HG03520 (cell line): ENCODE results near the gene CDC42.
"Not testable (repeated sequence)": the region's sequence is repeated elsewhere in the genome, so short reads cannot be mapped to it uniquely, and the experiment has no call there.

ENCODE experiments used
- ATAC-seq: cut with Tn5 transposase; IDR thresholded peaks from one replicate; pipeline ENCODE4 v1.9.1; 2021; ENCODE audit warnings: mild to moderate bottlenecking, moderate library complexity; ENCODE audit not compliant: unreplicated experiment

CDC42 gene

DNA sequence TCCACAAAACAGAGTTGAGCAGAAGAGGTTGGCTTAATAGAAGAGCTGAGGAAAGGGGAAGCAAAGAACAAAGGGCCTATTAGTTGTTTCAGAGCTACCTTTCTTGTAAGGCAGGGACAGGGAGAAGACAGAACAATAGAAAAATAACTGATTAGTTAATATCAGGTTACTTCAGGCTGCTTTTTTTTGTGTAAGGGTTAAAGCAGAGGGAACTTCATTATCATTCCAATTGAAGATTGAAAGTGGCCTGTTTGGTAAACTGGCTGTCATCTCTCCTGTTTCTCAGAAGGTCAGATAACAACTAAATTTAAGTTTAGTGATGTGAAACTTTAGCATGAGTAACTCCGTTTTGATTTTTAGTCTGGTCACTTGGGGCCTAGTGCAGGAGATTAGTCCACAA is 22.3 kb downstream of the CDC42 start:
- ATAC-seq = no peak

DNA sequence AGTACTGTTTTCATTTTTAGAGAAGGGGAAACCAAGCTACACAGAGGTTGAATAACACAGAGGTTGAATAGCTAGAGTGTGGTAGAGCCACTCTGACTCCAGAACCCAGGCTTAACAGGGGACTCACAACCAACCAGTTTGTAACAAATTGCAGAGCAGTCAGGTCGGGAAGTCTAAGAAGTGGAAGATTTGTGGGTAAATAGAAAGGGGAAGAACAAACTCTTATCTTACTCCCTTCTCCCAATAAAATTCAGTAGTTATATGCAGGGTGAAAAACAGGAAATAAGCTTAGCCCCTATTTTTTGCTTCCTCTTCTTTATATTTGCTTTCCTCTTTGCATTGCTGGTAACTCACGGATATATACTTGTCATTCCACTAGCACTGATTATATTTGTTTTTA is 23.2 kb downstream of the CDC42 start:
- no peak for ATAC-seq

DNA sequence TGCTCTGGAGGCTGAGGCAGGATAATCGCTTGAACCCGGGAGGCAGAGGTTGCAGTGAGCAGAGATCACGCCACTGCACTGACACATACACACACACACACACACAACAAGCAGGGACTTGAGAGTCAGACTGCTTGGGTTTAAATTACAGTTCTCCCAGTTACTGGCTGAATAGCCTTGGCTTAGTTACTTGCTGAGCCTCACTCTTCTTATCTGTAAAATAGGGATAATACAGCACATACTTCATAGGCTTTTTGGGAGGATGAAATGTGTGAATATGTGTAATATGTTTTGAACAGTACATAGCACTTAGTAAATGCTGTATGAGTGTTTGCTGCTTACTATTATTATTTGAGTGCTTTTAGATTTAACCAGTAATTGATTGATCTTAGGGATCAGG is 23.8 kb downstream of the CDC42 start:
- ATAC-seq = no peak

DNA sequence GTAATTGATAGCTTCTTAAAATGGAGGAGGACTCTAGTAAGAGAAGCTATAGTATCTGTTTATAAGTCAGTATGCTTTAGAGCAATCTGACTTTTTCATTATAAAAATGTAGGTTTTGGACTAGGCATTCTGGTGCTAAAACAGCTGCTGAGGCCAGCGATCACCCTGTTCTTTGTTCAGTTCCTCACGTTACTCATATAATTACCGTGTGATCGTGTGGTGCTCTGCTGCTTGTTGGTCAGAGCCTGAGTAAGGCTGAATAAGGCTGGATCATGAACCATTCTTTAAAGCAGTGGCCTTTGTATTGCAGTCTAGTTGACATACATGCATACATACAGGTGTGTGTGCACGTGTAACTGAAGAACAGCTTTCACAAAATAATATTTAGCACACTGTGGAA is 25.2 kb downstream of the CDC42 start:
- no peak for ATAC-seq

DNA sequence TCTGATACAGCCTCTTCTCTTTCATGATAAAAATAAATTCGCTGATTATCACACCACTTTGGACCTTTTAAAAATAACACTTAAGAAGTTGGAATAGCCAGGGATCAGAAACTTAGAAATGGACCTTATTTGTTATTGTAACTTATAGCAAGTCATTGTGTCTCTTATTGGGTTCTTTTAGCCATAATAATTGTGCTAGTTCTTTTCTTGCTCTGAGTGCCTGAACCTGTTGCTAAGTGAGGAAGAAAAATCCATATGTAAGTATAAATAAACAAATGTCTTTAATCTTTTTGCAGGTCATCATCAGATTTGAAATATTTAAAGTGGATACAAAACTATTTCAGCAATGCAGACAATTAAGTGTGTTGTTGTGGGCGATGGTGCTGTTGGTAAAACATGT is 25.6 kb downstream of the CDC42 start:
- ATAC-seq = no peak

DNA sequence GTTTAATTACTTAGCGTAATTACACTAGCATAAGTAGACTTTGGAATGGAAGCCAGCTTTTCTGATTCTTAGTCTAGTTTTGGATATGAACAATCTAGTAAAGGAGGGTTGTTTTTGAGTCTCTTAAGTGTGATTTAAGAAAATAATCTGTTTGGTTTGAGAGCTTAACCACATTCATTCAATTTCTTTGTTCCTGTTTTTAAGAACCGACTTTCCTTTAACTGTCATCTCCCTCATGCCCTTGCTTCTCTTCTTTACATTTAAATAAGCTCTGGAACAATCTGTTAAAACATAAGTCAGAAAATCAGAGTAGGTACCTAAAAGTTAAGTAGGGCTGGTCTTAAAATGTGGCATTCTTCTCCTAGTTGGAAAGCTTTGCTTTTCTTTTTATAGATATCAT is 27.7 kb downstream of the CDC42 start:
- no peak for ATAC-seq

DNA sequence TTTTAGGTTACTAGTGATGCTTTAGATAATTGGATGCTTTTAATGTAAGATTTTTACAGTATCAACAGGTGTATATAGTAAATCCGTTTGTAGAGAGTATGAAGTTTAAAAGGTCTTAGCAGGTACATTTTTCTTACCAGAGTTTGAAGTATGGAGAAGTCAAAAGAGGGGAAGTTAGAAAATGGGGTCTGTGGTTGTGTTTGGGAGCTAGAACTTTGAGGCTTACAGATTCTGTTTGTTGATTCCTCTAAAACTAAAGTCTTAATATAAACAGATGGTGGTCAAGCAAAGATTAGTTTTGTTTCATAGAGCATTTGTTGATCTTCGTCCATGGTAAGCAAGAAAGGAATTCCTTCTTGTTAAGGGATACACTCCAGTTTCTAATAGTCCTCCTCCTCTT is 35.8 kb downstream of the CDC42 start:
- no peak for ATAC-seq

DNA sequence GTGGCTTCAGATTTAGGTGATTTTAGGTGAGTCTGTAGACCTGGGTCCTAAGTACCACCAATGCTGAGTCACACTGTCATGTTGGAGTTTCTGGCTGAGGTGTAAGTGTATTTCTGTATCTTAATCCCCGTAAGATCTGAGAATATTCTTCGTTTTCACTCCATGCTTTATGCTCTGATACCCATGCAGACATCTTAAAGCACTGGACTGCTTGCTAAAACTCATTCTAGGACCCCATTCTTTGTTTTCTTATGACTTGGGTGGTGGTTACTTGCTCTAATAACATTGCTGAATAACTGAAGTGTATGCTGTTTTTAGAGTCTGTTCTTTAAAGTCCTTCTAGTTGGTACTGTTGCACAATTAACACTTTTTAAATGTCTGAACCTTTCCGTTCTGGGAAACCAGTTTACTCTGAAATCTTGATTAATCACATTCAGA is 36.6 kb downstream of the CDC42 start:
- ATAC-seq = no peak

DNA sequence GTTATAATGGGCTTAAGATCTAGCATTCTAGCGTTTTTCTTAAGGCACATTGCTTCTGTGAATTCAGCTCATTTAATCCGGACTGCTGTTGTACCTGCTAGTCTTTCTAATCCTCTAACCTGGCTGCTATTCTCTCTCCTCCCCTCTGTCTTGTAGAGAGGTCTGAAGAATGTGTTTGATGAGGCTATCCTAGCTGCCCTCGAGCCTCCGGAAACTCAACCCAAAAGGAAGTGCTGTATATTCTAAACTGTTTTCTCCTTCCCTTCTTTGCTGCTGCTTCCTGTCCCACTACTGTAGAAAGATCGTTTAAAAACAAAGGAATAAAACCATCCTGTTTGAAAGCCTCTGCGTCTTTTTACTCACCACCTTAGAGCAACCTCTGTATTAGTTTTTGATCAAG is 37.3 kb downstream of the CDC42 start:
- no peak for ATAC-seq

DNA sequence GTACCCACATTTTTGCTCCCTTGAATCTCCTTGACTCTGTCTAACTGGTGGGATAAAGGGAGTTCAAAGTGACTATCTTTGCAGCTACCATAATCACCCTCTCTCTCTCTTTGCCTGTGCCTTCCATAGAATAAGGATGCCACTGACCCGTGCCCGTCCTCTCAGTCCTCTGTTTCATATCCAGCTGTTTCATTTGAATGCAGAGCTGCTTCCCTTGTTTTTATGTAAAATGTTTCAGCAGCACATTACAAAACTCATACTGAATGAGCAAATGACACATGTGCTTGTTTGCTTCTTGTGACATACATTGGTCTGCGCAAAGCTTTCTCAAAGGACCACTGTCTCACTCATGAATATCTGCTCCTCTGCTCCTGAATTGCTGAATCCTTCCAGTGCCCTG is 38.4 kb downstream of the CDC42 start:
- ATAC-seq = no peak

DNA sequence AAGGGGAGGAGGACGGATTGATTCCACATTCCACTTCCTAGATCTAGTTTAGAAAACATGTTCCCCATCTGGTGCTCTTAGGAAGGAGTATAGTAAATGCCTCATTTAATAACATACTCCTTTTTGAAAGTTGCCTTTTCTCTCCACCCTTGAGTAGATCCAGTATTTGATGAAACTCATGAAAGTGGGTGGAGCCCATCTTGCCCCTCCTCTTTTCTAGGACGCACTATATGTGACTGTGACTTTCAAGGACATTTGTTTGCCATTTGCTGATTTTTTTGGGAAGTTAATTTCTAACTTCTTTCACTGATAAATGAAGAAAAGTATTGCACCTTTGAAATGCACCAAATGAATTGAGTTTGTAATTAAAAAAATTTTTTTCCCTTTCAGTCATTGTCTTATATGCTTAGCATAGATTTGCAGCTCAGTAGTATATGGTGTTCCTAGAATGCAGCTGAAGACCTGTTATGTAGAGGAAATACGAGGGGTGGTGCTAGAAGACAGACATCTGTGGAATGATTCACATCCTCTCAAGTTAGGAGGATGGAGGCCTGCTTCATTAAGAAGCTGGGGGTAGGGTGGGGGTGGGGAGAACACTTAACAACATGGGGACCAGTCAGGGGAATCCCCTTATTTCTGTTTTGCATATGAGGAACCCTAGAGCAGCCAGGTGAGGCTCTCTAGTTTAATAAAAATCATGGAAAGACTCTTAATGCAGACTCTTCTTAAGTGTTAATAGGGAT is 39.7 kb downstream of the CDC42 start:
- ATAC-seq = not testable (repeated sequence)

DNA sequence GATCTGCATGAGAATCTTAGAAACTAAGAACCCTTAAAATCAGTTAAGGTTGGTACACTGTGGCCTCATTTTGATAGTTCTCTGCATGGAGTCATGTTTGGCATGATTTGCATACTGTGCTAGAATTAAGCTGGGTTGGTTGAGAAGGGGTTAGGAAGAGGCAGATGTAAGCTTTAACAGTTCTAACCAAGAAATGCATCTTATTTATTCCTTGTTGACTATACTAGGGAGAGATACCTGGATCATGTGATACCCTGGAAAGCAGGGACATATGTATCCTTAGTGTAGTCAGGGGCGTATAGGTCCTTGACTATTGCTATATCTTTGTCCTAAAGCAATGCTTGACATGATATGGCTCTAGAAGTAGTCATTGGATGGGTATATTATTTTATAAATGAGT is 41.0 kb downstream of the CDC42 start:
- ATAC-seq = no peak

DNA sequence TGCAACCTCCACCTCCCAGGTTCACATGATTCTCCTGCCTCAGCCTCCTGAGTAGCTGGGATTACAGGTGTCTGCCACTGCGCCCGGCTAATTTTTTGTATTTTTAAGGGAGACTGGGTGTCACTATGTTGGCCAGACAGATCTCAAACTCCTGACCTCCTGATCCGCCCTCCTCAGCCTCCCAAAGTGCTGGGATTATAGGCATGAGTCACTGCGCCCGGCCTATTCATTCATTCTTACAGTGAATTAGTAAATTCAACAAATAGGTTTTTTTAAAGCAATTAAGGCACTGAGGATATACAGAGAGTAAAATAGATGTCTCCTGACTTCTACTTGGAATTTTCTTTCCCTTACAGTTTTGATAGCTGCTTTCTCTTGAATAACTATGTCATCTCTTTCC is 43.5 kb downstream of the CDC42 start:
- ATAC-seq = no peak

DNA sequence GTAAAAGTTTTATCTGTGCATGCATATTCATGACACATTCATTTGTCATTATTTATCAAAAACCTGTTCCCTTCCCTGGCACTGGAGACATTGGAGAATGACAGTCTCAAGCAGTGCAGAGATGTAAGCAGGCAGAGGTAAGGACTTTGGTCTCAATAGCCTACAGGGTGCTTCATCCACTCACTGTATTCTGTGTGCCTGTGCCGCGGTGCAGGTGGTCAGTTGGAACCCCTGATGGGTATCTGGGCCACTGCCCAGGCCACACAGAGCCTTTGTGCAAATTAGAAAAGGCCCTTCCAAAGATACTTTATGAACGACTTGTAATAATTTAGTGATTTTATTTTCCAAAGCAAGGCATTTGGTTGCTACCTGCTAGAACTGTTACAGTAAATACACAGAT is 44.0 kb downstream of the CDC42 start:
- no peak for ATAC-seq

DNA sequence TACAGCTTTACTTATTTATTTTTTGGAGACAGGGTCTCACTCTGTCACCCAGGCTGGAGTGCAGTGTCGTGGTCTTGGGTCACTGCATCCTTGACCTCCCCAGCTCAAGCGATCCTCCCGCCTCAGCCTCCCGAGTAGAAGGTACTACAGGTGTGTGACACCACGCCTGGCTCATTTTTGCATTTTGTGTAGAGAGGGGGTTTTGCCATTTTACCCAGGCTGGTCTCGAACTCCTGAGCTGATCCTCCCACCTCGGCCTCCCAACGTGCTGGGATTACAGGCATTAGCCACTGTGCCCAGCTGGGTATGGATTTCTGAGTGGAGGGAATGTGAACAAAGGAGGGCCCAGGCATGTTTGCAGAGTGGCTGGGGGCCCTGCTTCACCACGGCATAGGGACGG is 46.2 kb downstream of the CDC42 start:
- no peak for ATAC-seq

DNA sequence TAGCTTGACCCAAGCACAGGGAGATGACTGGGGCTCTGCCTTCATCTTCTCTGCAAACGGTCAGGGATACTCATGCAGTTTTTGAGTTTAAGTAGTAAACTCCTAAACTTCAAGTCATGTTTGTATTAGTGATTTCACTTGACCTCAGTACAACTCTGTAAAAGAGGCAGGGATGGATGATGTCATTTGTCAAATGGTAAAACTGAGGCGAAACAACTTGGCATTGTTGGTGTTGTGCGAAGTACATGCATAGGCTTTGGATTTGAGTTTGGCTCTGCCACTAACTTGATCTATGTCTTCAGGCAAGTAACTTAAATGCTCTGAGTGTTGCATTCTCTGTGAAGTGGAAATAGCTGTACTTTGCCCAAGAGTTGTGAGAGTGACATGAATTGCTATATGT is 47.7 kb downstream of the CDC42 start:
- no peak for ATAC-seq

DNA sequence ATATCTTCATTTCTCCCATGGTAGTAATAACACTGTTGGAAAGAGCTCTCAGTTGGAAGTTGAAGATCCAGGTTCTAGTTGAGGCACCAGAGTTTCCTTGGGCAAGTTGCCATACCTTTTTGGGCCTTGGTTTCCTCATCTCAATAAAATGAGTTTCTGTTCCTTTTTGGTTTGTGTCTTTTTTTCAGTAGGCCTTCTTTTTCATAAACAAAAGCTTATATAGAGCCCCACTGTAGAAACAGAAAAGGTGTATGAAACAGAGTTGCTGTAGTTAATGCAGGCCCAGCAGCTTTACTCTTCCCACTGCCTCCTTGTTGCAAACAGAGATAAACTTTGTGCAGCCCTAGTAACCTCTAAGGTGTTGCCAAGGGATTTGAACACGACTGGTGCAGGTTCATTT is 48.7 kb downstream of the CDC42 start:
- ATAC-seq = no peak

DNA sequence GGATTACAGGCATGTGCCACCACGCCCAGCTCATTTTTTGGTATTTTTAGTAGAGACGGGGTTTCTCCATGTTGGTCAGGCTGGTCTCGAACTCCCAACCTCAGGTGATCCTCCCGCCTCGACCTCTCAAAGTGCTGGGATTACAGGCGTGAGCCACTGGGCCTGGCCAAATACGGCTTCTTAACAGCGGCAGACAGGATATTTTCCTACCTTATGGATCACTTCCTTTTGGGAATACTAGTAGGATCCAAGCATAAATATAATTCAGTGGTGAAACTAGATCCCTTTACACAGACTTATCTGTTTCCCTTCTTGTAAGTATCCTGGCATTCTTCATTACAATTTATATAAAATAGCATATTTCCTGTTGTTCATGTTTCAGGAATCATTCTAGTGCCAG is 49.5 kb downstream of the CDC42 start:
- no peak for ATAC-seq

DNA sequence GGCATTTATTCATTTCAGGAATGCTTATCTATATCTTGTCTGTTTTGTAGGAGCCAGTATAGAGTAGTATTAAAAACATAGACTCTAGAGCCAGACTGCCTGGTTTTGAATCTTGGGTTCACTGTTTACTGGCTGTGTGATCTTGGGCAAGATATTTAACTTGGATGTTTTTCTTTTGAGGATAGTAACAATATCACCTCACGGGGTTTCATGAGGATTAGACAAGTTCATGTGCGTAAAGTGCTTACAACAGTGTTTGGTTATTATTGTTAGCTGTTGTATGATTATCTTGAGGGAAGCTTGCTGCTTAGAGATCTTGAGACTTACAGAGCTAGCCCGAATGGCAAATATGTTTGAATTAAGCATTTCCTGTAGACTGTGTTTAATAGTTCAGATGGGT is 50.2 kb downstream of the CDC42 start:
- ATAC-seq = no peak

DNA sequence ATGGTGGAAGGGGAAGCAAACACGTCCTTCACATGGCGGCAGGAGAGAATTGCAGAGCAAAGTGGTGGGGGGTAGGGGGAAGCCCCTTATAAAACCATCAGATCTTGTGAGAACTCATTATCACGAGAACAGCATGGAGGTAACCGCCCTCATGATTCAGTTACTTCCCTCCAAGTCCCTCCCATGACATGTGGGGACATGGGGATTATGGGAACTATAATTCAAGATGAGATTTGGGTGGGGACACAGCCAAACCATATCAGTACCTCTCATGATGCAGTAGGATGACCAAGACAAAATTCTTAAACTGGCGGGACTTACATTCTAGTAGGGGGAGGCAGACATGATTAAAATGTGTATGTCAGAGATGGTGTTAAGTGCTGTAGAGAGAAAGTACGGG is 51.6 kb downstream of the CDC42 start:
- ATAC-seq = no peak

DNA sequence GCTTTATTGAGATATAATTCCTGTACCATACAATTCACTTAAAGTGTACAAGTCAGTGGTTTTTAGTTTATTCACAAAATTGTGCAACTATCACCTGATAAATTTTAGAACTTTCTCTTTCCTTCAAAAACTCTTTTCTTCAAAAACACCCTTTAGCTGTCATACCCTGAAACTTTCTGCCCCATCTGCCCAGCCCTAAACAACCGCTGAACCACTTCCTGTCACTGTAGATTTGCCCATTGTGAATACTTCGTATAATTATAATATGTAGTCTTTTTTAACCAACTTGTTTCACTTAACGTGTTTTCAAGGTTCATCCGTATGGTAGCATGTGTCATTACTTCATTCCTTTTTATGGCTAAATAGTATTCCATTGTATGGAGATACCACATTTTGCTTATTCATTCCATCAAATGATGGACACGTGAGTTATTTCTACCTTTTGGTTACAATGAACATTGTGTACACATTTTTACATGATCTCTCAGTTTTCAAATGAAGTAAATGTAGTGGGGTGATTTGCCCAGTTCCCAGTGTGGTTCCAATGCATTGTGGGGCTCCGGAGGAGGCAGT is 52.4 kb downstream of the CDC42 start:
- no peak for ATAC-seq

DNA sequence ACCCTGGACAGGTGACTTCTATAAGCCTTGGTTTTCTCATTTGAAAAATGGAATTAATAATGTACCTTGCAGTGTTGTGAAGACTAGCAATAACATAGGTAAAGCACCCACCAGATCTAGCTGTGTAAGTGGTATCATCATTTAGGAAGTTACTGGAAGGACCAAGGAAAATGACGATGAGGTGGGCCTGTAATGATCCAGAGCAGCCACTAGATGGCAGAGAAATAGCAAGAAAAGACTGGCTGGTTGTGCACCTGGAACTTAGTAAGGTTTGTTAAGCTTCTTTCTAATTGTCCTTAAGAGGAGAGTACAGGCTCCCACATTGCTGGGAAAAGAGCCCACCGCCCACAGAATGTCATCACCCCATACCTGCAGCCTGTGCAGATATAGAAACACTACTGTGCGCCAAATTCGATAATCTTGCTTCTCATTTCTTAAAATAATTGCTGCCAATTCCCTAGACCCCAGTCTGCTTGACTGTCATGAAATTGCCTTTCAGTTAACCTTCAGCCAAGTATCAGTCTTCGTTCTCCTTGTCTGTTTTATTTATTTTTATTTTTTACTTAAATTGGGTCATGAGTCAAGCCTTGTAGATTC is 53.2 kb downstream of the CDC42 start:
- ATAC-seq = no peak

DNA sequence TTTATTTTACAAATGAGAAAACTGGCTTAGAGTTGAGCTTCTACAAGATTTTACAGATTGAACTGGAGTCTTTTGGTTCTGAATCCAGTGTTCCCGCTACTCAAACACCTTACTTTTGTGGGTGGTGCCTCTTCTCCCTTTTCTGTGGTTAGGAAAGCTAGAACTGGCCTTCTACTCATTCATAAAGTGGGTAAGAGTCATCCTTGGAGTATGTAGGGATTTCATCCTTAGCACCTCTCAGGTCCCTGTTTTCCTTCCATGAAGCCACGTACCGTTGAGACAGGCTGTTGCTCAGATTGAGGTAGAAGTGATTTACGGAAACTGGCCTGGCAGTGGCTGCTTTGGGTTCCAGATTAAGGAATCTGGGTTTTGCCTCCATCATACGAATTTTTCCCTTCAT is 54.6 kb downstream of the CDC42 start:
- no peak for ATAC-seq
